Stimulated activated CD8-positive, alpha-beta memory T cell treated with anti-CD3 and anti-CD28 coated beads, Interleukin-12 subunit alpha, Interleukin-12 subunit beta, amount 100 ng/mL, for 24 hours (primary cell): ENCODE measurements around the gene INHA.

Source experiments
- DNase-seq: peaks from one replicate; pipeline ENCODE4 v3.0.0-alpha.2; 2020; ENCODE audit errors: extremely low read depth

The INHA gene

DNA sequence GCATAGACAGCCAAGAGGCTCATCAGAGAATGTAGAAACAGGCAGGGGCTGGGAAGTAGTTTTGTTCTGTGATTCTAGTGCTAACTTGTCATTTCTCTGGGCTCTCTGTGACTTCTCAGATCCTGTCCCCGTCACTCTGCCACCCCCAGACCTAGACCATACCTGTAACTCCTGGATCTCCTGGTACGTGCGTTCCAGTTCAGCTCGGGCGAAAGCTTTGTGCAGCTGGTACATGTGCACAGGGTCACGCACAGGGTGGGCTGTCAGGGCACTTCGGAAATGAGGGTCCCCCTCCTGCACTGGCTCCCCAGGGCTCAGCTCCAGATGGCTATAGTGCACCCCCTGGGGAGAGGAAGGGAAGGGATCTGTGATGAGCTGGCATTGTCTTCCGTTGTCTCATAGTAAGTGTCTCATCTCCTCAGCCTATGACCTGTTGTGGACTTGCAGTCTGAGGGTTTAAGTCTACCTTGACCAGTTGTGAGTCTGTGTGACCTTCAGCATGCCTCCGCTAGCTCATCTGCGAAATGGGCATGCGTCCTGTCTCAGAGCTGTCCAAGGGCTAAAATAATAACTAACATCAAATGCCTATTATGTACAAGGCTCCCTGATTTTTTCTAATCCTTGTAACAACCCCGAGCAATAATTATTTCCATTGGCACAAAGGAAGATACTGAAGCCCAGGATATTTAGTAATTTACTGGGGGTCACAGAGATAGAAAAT, 31.2 kb upstream of the INHA start:
- no peak for DNase-seq

DNA sequence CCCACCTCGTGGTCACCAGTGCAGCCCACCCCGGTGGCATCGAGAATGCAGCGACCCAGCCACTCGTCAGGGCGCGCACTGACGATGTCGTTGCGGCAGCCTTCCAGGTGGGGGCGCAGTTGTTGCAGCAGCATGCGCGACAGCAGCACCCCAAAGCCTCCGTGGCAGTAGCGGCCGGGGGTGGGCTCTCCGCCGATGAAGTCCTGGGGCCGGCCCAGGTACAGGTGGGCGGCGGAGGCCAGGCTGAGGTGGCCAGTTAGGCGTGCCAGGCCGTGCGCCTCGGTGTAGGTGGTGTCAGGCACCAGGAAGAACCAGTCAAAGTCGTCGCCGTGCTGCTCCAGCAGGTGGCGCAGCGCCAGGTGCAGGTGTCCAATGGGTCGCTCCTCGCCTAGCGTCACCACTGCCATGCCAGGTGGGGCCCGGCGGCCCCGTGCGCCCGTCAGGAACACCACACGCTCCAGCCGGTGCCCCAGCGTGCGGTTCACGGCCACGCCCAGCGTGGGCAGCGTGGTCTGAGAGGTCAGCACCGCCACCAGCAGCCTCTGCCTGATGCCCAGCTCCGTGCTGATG, 30.4 kb upstream of the INHA start:
- DNase-seq = peak; percentile 55

DNA sequence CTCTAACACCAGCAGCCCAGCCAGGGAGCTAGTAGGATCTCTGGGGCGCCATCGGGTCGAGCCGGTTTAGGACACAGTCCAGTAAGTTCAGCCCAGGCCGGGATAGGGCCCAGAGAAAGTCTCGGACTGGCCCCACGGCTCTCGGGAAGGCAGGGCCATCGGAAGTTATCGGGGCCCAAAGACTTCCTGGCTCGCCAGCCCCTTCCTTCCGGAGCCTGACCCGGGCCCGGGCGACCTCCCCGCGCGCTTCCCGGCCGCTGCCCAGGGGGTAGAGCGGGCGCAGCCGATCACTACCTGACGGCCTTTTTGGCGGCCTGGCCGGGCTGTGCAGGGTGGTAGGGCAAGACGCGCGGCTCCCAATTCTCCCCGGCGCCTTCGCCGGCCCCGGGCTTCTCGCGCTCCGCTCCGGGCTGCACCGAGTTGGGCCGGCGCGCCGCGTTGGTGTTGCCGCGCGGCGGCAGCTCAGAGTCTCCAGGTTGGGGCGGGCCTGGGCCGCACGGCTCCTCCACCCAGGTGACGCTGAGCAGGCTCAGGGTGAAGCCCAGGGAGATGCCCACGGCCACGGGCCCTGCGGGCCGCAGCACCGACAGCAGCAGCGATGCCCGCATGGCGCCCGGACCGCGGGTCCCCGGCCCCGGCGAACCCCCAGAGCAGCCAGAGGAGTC, 29.0 kb upstream of the INHA start:
- DNase-seq = no peak

DNA sequence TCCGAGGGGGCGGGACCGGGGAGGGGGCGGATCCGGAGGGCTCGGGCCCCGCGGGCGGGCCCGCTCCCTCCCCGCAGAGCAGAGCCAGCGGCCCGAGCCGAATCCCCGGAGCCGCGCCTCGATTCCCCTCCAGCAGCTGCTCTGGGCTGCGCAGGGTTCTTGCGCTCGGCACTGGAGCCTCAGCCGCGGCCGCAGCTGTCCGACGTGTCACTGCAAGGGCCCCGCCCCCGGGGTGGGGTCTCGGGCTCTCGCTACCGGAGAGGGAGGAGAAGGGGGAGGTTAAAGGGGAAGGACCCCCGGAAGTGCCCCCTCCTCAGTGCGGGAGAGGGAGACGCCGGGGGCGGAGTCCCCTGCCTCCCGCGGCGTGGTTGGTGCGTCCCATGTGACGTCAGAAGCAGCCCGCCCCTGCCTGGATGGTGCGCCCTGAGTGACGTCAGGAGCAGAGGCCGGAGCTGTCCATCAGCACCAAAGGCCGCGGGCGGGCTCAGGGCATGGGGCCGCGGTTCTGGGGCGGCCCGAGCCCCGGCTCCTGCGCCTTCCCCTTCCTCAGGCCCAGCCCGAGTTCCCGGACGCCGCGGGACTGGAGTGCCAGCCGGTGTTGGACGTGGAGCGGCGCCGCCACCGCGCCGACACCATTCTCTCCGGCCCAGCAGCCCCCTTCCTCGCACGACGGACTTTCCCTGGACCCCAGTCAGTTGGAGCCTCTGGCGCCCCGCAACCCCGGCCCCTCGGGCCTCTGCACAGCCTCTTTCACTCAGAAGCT, 28.3 kb upstream of the INHA start, which contains the start of the genes CHPF and TMEM198:
TSS of gene CHPF (minus strand) at position 214 of the 763 bp plus-strand sequence. CDS start 271 bp downstream, outside the sequence.
TSS of gene TMEM198 (plus strand) at position 433 of the 763 bp plus-strand sequence. CDS start 700 bp downstream, outside the sequence.
- DNase-seq = peak; percentile 91

DNA sequence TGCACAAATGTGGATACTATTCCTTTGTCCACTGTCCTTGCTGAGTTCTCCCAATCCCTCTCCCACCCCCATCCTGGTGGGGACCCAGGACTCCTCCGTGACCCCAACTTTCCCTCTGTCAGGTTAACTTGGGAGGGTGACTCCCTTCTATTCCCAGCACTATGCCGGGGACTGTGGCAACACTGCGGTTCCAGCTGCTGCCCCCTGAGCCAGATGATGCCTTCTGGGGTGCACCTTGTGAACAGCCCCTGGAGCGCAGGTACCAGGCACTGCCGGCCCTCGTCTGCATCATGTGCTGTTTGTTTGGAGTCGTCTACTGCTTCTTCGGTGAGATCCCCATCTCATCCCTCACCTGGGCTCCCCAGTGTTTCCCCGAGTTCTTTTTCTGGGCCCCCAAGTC, 27.5 kb upstream of the INHA start:
- DNase-seq = no peak

DNA sequence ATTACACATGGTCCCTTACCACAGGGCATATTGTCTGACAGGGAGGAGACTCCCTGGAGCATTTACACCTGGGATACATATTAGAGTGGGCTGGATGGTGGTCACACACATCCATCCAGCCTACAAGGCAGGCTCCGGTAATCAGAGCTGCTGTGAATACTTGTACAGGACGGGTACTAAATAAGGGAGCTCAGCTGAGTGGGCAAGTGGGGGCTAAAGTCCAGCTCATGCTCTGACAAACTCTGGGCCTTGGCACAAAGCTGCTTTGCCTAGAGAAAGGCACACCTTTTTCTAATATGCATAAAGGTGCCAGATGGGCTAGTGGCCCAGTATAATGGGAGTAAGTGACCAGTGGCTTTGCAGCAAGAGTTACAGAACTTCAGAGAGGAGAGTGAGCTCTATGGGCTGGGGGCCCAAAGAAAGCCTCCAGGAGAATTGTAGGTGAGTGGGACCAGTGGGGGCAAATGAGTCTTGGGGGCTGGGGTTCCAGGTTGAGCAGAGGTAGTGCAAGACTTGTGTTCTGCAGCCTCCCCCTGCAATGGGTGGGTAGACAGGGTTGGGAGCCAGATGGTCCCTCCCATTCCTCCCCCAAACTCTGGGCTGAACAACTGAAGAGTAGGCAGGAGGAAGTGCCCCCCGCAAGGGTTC, 26.7 kb upstream of the INHA start:
- DNase-seq = no peak

DNA sequence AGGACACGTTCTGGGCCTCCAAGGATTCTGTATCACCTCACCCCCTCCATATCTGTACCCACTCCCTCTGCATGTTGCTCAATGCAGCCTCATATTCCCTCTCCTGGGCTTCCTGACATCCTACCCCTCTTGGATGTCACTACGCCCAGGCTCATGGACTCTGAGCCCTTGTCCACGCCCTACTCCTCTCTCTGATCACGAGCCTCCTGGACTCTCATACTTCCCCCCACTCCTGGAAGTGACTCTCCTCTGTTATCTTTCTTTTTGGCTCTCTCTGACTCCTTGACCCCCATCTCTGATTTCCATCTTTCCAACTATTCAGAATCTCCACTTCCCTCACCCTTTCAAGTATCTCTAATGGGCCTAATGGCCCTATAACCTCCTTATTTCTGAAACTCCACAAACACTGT, 26.2 kb upstream of the INHA start:
- no peak for DNase-seq

DNA sequence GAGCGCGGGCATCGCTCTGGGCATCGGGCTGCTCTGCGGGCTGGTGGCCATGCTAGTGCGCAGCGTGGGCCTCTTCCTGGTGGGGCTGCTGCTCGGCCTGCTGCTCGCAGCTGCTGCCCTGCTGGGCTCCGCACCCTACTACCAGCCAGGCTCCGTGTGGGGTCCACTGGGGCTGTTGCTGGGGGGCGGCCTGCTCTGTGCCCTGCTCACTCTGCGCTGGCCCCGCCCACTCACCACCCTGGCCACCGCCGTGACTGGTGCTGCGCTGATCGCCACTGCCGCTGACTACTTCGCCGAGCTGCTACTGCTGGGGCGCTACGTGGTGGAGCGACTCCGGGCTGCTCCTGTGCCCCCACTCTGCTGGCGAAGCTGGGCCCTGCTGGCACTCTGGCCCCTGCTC, 24.5 kb upstream of the INHA start:
- no peak for DNase-seq

DNA sequence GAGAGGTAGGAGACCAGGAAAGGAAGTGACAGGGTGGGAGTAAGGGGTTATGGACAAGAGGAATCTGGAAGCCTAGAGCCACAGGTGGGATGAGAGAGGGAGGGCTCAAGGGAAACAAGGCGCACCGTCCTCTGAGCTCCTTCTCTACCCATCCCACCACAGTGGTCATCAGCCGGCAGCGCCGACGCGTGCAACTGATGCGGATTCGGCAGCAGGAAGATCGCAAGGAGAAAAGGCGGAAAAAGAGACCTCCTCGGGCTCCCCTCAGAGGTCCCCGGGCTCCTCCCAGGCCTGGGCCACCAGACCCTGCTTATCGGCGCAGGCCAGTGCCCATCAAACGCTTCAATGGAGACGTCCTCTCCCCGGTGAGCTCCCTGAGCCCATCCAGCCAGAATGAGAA, 23.1 kb upstream of the INHA start:
- no peak for DNase-seq

DNA sequence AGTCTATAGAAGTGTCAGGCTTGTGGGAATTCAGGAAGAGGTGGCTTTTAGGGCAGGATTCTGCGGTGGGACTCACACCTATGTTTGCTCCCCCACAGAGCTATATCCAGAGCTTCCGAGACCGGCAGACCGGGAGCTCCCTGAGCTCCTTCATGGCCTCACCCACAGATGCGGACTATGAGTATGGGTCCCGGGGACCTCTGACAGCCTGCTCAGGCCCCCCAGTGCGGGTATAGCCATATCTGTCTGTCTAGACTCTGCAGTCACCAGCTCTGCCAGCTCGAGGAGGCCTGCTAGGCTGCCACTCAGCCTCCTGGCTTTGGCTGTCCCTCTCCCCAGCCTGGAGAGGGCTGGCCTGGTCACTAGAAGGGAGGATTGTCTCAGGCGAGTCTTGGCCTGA, 22.5 kb upstream of the INHA start:
- DNase-seq = no peak

DNA sequence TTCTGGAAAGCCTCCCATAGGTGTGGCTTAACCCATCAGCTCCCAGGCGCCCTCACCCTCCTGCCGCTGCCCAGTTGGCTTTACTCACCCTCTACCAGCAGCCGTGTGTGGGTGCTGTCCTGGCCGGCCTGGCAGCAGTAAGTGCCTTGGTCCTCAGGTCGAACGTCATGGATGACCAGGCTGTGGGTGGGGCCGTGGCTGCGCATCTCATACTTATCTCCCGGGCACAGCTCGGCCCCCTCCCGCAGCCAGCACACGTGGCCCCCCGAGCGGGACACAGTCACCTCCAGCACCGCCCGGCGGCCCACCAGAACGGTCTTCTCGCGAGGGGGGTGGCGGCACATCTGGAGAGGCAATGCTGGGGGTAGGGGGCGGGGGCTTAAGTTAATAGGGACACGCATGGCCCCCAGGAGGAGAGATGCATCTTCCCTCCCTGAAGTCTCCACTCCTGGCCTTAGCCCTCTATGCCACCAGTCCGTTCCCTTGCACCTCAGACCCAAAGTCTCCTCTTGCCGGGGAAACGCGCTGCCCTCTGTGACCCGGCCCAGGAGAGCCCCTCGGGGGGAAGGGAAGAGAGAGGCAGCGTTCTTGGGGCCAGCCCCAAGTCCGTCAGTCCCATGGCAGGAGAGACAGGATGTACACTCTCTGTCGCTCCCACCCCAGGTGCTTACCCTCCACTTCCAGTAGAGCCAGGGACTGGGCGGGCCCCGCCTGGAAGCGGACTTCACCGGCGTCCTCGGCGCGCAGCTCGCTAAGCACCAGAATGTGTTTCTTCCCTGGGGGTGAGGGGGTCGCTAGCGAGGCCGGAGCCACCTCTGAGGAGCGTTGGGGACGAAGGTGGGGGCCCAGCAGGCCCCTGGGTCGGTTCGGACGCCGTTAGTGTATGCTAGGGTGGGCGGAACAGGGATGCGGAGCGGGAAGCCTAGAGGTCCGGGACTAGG, 20.4 kb upstream of the INHA start:
- DNase-seq = no peak

DNA sequence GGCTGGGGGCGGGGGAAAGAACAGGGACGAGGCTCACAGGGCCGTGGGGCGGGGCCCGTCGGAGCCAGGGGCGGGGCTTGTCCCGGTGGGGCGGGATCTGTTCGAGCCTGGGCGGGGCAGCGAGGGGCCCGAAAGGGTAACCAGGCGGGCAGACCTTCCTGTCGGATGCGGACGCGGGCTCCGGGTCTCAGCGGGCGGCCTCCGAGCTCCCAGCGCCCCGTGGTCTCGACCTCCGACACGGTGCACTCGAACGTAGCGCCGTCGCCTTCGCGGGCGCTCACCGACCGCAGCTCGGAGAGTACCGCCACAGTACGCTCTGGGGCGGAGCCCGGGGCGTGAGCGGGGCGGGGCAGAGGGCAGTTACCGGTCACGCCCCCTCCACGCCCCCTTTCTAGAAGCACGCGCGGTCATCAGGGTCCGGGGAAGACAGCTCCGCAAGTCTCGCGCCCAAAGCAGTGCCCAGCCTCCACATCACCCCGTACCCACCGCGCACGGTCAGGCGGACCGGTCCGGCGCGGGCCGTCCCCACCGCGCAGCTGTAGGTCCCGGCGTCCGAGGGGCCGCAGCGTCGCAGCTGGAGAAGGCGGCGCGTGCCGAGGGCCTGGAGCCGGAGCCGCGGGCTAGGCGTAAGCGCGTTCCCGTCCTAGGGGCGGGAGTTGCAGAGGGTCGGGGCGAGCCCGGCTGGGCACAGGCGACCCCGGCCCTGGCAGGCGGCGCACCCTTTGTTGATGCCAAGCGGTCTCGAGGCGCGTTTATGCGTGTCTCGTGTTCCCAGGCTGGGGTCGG, 19.5 kb upstream of the INHA start:
- DNase-seq = peak; percentile 60

DNA sequence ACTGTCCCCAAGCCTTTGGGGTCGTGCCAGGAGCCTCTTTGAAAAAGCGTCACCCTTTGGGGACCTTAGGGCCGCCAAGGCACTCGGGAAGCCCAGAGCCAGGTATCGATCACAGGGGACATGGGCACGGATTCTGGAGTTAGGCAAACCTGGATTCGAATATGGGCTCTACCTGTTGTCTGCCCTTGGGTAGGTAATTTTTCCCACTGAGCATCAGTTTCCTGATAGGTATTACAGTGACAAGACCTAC, 19.0 kb upstream of the INHA start:
- DNase-seq = no peak

DNA sequence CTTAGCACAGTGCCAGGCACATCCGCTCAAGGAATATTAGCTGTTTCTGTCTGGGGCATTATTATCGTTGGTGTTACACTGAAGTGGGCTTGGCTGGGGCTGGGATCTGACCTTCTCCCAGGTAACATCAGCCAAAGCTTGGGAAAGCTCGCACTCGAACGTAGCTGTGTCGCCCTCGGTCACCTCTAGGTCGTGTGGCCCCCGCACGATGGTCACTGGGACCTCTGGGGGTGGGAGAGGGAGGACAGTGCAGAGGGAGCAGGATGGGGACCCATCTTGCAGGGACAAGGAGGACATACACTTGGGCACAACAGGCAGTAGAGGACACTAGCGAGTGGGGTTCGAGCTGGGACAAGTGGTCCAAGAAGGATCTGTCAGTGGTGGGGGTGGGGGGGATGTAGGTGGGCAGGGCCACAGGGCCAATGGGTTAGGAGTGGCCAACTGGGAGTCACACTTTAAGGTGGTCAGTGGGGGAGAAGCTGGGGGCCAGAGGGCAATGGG, 18.6 kb upstream of the INHA start:
- no peak for DNase-seq

DNA sequence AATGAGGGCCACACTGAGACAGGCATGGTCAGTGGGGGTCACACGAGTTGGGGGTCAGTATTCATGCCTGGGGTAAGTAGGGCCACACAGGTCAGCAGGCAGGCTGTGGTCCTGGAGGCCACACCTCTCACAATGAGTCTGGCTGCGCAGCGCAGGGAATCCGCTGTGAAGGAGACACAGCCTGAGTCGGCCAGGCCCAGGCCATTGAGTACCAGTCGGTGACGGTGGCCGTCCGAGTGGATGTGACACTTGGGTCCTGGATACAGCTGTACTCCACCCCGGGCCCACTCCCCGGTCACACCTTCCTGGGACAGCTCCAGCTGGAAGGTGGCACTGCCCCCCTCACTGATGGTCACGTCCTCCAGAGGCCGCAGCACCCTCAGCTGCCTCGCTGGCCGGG, 17.8 kb upstream of the INHA start:
- DNase-seq = no peak

DNA sequence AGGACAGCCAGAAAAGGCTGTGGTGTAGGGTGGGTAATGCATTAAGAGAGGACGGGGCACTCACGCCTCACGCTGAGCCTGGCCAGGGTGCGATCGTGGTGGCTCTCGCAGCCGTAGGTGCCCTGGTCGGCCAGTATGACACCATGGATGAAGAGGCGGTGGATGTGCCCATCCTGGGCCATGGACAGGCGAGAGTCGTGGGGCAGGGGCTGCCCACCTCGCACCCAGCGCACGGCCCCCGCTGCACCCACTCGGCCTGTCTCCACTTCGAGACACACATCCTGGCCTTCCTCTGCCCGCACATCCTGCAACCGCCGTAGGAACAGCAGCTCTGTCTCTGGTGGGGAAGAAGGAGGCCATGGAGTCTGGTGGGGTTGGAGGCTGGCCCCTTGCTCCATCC, 16.2 kb upstream of the INHA start:
- no peak for DNase-seq

DNA sequence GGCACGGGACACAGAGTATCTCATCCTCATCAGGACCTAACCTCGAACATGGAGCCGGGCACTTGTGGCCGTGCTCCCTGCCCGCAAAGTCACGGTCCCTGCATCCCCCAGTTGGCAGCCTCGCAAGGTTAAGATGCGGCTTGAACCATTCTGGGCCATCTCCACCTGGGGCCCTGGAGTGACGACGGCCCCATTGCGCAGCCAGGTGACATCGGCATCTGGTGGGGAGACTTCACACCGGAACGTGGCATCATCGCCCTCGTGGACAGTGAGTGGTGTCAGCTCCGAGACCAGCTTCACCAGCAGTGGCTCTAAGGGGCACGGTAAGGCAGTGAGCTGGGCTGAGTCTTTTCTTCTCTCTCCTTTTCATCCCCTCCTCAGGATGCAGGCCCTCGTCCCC, 15.7 kb upstream of the INHA start:
- no peak for DNase-seq

DNA sequence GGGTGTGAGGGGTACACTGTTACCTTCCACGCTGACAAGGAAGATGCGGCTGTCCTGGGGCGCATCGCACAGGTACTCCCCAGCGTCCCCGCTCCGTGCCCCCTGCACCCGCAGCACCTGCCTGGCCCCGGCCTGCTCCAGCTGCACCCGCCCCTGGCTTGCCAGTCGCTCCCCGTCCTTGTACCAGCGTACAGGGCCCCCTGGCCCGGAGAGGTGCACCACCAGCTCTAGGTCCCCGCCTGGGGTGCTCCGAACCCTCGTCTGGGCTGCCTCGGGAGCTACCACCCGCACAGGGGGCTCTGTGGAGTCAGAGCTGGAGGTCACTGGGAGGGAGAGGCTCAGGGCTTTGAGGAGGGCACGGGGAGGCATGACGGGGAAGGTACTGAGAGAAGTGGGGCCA, 14.8 kb upstream of the INHA start:
- no peak for DNase-seq

DNA sequence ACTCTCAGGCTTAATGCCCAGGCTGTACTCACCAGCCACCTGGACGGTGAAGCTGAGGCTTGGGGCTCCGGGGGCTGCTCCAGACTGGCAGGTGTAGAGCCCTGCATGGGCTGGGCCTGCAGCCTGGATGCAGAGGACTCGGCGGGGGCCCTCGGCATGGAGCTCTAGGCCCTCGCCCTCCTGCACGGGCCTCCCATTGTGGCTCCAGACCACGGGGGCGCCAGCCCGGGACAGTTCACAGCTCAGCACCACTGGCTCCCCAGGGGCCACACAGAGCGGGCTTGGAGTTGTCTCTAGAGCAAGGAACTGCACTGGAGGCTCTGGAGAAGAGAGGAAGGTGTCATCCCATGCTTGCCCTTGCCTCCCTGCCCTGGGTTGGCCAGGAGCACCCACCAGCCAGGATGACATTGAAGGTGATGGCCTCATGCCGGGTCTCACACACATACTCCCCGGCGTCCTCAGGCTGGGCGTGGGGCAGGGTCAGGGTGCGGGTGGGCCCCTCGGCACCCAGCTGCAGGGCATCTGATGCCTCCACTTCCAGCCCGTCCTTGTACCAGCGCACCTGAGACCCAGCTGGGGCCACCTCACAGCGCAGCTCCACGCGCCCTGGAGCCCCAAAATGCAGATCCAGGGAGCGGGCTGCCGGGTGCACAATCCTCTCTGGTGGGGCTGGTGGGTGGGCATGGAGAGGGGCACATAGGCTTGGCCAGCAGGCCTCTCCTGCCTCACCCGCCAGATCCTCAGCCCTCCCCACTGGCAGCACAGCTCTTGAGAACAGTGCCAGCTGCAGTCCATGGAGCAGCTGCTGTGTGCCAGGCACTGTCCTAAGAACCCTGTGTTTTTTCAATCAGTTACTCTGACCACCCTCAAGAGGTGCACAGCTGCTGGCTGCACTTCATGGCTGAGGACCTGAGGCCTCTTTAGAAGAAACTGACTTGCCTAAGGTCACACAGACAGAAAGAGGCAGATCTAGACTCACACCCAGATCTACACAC, 14.0 kb upstream of the INHA start:
- no peak for DNase-seq
